GM21390 (cell line): ENCODE measurements around the gene PLK5.
"Not testable (repeated sequence)": the region's sequence is repeated elsewhere in the genome, so short reads cannot be mapped to it uniquely, and the experiment has no call there.

Experiments
- ATAC-seq: cut with Tn5 transposase; IDR thresholded peaks from one replicate; pipeline ENCODE4 v1.9.1; 2021; ENCODE audit not compliant: unreplicated experiment

The PLK5 gene

DNA sequence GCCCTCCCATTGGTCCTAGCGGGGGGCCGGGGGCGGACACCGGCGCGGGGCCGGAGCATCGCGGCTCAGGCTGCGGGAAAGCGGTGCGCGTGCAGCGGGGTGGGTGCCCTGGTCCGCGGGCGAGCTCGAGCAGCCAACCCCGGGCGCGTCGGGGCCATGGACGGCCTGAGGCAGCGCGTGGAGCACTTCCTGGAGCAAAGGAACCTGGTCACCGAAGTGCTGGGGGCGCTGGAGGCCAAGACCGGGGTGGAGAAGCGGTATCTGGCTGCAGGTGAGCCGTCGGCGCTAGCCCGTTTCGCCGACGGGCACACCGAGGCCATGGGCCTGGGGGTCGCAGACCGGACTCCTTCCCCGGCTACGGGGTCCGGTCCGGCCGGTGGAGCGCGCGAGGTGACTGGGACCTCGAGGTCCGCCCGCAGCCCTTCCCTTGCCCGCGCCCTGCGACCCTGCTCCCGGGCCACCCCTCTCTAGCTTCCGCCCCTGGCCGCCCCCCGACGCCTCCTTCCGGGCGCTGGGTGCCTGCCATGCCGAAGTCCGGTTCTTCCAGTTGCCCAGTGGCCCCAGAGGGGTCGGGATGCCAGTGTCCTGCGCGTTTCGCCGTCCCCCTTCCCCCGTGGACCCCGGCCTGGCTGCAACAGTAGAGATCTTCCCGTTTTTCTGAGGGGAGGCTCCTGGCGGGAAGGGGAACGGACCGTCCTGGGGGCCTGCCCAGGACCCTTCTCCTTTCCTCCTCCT is 32.6 kb upstream of the PLK5 start, which contains the start of gene REEP6:
Gene REEP6 (plus strand): TSS at position 68 of the 735 bp plus-strand sequence. CDS start 89 bp downstream, at position 157.
- ATAC-seq = no peak

DNA sequence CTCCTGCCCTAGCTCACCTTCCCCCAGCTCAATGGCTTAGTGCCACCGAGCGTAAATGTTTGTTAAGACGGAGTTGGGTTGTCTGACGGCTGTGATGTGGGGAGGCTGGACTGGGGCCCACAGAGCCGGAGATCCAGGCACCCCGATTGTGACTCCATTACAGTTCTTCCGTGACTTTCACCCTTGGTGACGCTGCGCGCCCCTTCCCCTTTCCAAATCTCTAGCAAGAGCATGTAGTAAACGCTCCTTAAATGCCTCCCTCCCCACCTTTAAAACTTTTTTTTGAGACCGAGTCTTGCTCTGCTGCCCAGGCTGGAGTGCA is 32.1 kb upstream of the PLK5 start:
- no peak for ATAC-seq

- ATAC-seq = no peak
Measured at GRCh38 chr19:1492474-1493006, 31.3 kb upstream of the PLK5 start.

- no peak for ATAC-seq
Measured at GRCh38 chr19:1494115-1494815, 29.6 kb upstream of the PLK5 start.

GRCh38 chr19:1495051-1495798 is 28.7 kb upstream of the PLK5 start:
- no peak for ATAC-seq

GRCh38 chr19:1495799-1496713 is 27.8 kb upstream of the PLK5 start:
- no peak for ATAC-seq

GRCh38 chr19:1496714-1497577 is 26.9 kb upstream of the PLK5 start:
- ATAC-seq = no peak

DNA sequence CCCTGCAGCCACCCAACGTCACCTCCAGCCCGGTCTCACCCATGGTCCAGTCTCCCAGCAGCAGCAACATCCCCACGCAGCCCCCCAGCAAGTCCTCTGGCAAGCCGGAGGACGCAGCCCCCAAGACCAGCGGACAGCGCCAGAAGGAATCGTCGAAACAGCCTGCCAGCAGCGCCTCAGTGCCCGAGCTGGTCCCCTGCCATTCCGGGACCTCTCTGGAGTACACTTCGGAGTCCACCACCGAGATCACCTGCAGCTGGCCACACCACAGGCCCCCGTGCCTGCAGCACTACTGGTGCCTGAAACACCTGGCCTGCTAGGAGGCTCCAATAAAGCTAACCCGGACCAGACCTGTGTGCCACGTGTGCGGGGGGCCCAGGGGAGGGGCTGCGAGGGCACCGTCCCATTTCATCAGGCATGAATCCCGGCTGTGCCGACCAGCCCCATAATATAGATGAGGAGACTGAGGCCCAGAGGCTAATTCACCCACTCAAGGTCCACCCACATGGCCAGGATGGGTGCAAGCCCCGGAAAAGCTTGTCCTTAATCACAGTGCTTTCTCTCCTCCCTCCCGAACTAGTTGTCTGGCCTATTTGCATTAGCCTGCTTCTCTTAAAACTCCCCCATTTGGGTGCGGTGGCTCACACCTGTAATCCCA is 26.2 kb upstream of the PLK5 start:
- ATAC-seq = no peak

GRCh38 chr19:1499231-1499630 is 24.6 kb upstream of the PLK5 start:
- ATAC-seq = not testable (repeated sequence)

DNA sequence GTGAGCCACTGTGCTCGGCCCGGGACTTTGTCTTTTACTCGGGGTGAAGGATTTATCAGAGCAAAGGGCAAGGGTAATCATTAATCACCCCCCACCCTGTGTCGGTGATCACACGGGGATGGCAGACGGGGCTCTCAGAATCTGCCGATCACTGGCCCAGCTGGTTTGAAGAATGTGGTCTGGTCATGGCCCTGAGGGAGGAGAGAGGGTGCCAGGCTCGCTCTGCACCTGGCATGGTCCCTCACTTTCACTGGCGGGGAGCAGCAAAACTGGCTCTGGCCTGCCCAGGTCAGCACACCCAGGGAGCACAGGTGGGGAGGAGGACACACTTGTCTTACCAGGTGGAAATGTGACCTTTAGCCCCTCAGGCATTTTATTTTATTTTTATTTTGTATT is 22.7 kb upstream of the PLK5 start:
- ATAC-seq = no peak

- no peak for ATAC-seq
Measured at GRCh38 chr19:1502433-1503088, 21.3 kb upstream of the PLK5 start.

DNA sequence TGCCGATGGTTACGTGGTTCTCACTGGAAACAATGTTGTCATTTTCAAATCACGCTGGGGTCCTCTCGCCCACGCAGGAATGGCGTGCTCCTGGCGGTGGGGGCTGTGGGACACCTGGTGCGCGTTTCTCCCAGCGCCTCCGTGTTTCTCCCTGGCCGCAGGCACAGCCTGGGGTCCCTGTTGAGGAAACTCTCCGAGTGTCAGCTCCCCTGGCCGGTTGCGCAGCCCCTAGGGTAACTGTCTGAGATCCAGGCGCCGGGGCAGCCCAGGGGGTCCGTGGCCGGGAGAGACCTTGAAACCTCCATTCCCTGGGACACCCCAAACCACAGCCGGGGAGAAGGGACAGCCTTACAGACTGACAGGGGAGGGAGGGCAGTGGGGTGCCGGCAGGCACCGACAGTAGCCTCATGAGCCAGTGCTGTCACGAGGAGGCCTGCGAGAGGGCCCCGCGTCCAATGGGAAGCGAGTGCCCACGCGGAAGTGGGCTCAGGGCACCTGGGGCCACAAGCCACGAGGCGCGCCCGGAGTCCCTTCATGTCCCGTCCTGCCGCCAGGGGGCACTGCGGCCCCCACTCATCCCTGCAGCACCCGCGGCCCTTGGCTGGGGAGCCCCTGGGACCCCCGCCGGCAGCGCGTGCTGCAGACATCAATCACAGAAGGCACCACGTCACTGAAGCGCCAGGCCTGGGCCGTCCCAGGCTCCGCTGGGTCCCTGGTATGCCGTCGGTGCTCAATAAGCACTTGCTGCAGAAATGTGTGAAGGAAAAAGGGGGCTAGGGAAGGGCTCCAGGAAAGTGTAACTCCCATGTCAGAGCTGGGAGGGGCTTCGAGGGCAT is 20.6 kb upstream of the PLK5 start:
- no peak for ATAC-seq

DNA sequence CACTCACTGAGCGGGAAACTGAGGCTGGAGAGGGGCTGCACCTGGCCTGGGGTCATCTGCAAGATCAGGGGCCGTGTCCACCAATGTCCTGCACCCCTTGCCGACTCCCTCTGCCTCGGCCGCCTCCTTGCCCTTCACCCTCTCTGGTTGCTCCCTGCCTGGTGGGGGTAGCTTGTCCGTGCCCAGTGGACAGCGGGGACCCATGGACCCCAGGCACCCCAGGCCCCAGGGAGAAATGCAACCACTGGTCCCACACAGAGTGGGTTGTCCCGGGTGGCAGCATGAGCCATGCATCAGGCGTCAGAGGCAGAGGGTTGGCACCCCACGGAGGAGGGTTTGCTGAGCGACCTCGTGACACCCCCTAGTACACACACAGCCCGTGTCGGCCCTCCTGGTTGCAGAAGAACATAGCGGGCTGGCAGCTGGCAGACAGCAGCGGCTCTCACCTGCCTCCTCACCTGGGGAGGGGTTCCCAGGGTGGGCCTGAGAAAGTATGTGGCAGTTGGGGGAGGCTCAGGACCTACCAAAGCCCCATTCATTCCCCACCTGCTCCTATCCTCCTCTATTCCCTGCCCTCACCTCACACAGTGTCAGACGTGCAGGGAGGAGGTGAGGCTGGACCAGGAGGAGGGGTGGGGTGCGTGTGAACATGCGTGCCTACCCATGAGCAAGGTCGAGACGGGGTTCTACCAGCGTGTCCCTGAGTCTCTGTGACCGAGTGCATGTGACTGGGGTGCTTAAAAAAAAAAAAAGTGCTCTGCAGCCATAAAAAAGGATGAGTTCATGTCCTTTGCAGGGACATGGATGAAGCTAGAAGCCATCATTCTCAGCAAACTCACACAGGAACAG is 19.7 kb upstream of the PLK5 start:
- ATAC-seq = no peak

DNA sequence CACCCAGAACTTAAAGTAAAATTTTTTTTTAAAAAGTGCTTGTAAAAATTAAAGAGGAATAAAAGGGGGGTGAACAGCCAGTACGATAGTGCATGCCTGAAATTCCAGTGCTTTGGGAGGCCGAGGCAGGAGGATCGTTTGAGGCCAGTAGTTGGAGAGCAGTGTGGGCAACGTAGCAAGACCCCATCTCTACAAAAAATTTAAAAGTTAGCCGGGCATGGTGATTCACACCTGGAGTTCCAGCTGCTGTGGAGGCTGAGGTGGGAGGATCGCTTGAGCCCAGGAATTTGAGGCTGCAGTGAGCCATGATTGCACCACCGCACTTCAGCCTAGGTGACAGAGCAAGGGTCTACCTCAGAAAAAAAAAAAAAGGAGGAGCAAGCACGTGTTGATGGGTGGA is 18.9 kb upstream of the PLK5 start:
- no peak for ATAC-seq

DNA sequence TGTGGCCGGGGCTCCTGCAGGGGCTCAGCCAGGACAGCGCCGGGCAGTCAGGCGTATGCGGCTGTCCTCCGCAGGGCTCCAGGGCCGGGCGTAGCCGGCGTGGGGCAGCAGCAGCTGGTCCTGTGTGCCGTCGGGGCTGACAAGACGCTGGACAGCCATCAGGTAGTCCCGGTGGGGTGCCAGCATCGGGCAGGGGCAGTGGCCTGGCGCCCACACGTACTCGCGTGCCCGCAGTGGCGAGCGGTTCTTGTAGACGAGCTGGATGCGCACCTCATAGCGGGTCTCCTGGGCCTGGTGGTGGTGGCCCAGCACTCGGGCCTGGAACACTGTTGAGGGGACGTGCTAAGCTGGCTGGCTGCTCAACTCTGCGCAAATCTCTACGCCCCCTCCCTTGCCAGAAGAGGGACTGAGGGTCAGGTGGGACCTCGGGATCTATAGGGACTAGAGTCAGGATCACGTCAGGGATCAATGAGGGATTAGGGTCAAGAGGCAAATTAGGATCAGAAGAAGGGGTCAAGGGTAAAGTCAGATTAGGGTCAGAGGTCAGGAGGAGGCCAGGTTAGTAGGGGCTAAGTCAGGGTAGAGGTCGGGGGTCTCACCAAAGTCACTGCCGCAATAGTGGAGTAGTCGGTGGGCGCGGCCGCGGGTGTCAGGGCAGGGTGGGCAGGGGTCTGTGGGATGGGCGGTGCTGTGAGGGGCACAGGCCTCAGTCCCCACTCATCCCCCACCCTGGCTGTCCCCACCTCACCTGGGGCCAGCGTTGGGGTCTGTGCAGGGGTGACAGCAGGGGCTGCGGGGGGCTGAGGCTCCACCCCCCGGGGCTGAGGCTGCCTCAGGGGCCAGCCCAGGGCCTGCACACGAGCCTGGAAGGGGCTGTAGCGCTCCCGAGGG is 17.6 kb upstream of the PLK5 start:
- ATAC-seq = no peak

- ATAC-seq = no peak
Measured at GRCh38 chr19:1507192-1507660, 16.7 kb upstream of the PLK5 start.
